H1 (cell line): ENCODE results near the gene RAD9B. TPM values are rescaled to one million over a fixed set of nuclear protein-coding genes. Genes with fewer than 3 reads are reported as not detected.

Experiments
- CTCF ChIA-PET: fragments of 300-600 bp; sonication (Branson Sonifier 250); formaldehyde crosslinking; loops from one replicate; lab custom pipeline; 2021; ENCODE audit not compliant: partially characterized antibody; lab: Charles Lee
- POLR2A ChIA-PET: fragments of 300-600 bp; sonication (Branson Sonifier 250); formaldehyde crosslinking; loops from one replicate; lab custom pipeline; 2021; ENCODE audit warnings: inconsistent platforms; ENCODE audit not compliant: partially characterized antibody; lab: Charles Lee
- DNase-seq, 2 experiments: peaks; one replicate each; pipeline versions ENCODE4 v3.0.0 to v3.0.0-alpha.2; 2010 to 2022; ENCODE audit warnings: low spot score in 2 of 2, low read depth in 1 of 2, mixed read lengths in 1 of 2
- FAIRE-seq: peaks from 2 replicates; lab custom pipeline; 2011; peaks lifted over from hg19 to GRCh38; lab: Jason Lieb, UNC
- H2AFZ ChIP-seq: 2 replicates; pipeline ENCODE4 v1.8.1; 2012; ENCODE audit warnings: low read length, inconsistent platforms
- H2AK5ac ChIP-seq: 2 replicates; pipeline ENCODE4 v1.6.1; 2013; ENCODE audit warnings: low read depth, low read length
- H2BK120ac ChIP-seq: replicated peaks from 2 replicates; pipeline ENCODE3; 2013; ENCODE audit warnings: low read depth, low read length, inconsistent platforms
- H2BK12ac ChIP-seq: 2 replicates; pipeline ENCODE4 v1.6.1; 2013; ENCODE audit warnings: low read depth, low read length
- H2BK15ac ChIP-seq: 2 replicates; pipeline ENCODE4 v1.6.1; 2013; ENCODE audit warnings: low read length
- H2BK20ac ChIP-seq: 2 replicates; pipeline ENCODE4 v1.6.1; 2013; ENCODE audit warnings: low read length
- H2BK5ac ChIP-seq: 2 replicates; pipeline ENCODE4 v1.6.1; 2013; ENCODE audit warnings: low read depth, low read length
- H3K14ac ChIP-seq: 2 replicates; pipeline ENCODE4 v1.6.1; 2013; ENCODE audit warnings: inconsistent platforms; ENCODE audit not compliant: insufficient read length
- H3K18ac ChIP-seq: 2 replicates; pipeline ENCODE4 v1.6.1; 2013; ENCODE audit warnings: low read length; ENCODE audit errors: extremely low read depth
- H3K23ac ChIP-seq: 2 replicates; pipeline ENCODE4 v1.6.1; 2013; ENCODE audit warnings: inconsistent platforms; ENCODE audit not compliant: insufficient read length
- H3K23me2 ChIP-seq: 2 replicates; pipeline ENCODE4 v1.6.1; 2013; ENCODE audit warnings: low read depth, low read length
- H3K27ac ChIP-seq: 2 replicates; pipeline ENCODE4 v1.6.1; 2011; ENCODE audit warnings: low read depth, low read length, inconsistent platforms
- H3K27me3 ChIP-seq, 4 experiments: replicated peaks in 1 of 4; 1 replicate in 1 of 4; 2 replicates in 3 of 4; pipeline versions ENCODE4 v1.6.1 to v1.8.1; 2011 to 2013; ENCODE audit warnings: low read length in 3 of 4, mild to moderate bottlenecking in 3 of 4, inconsistent platforms in 2 of 4, mixed read lengths in 2 of 4, moderate library complexity in 1 of 4; ENCODE audit not compliant: control insufficient read depth in 3 of 4, insufficient read depth in 3 of 4; ENCODE audit errors: extremely low read depth in 1 of 4
- H3K36me3 ChIP-seq, 4 experiments: 2 replicates each; pipeline versions ENCODE4 v1.6.1 to v1.8.1; 2011 to 2013; ENCODE audit warnings: mild to moderate bottlenecking in 4 of 4, low read length in 3 of 4, moderate library complexity in 2 of 4, control low read depth in 1 of 4, inconsistent platforms in 1 of 4; ENCODE audit not compliant: insufficient read depth in 4 of 4, control insufficient read depth in 2 of 4
- H3K4ac ChIP-seq: replicated peaks from 2 replicates; pipeline ENCODE3; 2013; ENCODE audit warnings: low read length, low read depth, mixed read lengths, inconsistent platforms; ENCODE audit not compliant: insufficient read length
- H3K4me1 ChIP-seq, 4 experiments: replicated peaks in 1 of 4; 1 replicate in 1 of 4; 2 replicates in 3 of 4; pipeline versions ENCODE4 v1.6.1 to v1.8.1; 2011 to 2013; ENCODE audit warnings: low read length in 3 of 4, inconsistent platforms in 2 of 4, mixed read lengths in 1 of 4; ENCODE audit not compliant: insufficient read depth in 4 of 4, control insufficient read depth in 3 of 4
- H3K4me2 ChIP-seq, 2 experiments: 2 replicates each; pipeline versions ENCODE4 v1.6.1 to v1.8.1; 2011 to 2013; ENCODE audit warnings: low read depth in 2 of 2, low read length in 2 of 2, control low read depth in 1 of 2, inconsistent platforms in 1 of 2, mild to moderate bottlenecking in 1 of 2; ENCODE audit not compliant: insufficient read depth in 1 of 2
- H3K4me3 ChIP-seq, 4 experiments: fragments of 200-600, 300-600 bp in 1 of 4; sonication (generic), shearing (Covaris generic), sonication (Bioruptor Twin) in 1 of 4; 2 replicates each; pipeline versions ENCODE4 v1.5.1 to v1.8.1; 2011 to 2016; ENCODE audit warnings: low read length in 4 of 4, low read depth in 3 of 4, control low read depth in 2 of 4, inconsistent platforms in 2 of 4, mild to moderate bottlenecking in 2 of 4, mixed read lengths in 1 of 4, moderate library complexity in 1 of 4; ENCODE audit not compliant: insufficient read depth in 2 of 4; ENCODE audit errors: extremely low read depth in 1 of 4
- H3K56ac ChIP-seq: replicated peaks from 2 replicates; pipeline ENCODE3; 2013; ENCODE audit warnings: low read depth, mild to moderate bottlenecking, mixed read lengths, low read length, inconsistent platforms; ENCODE audit not compliant: insufficient read length
- H3K79me1 ChIP-seq: 2 replicates; pipeline ENCODE4 v1.6.1; 2013; ENCODE audit warnings: low read depth, low read length, control low read depth
- H3K79me2 ChIP-seq, 2 experiments: 2 replicates each; pipeline versions ENCODE4 v1.6.1 to v1.8.1; 2012 to 2013; ENCODE audit warnings: low read length in 2 of 2, mild to moderate bottlenecking in 2 of 2, inconsistent platforms in 1 of 2; ENCODE audit not compliant: insufficient read depth in 2 of 2, control insufficient read depth in 1 of 2
- H3K9ac ChIP-seq, 4 experiments: replicated peaks in 1 of 4; 1 replicate in 1 of 4; 2 replicates in 3 of 4; pipeline versions ENCODE4 v1.6.1 to v1.8.1; 2011 to 2013; ENCODE audit warnings: low read depth in 3 of 4, low read length in 3 of 4, control low read depth in 2 of 4, mild to moderate bottlenecking in 2 of 4, moderate library complexity in 2 of 4, inconsistent platforms in 1 of 4; ENCODE audit errors: extremely low read depth in 1 of 4
- H3K9me3 ChIP-seq, 2 experiments: 2 replicates each; pipeline versions ENCODE4 v1.6.1 to v1.8.1; 2012 to 2013; ENCODE audit warnings: mild to moderate bottlenecking in 2 of 2, moderate library complexity in 2 of 2, control low read depth in 1 of 2, inconsistent platforms in 1 of 2, low read depth in 1 of 2, low read length in 1 of 2, mixed read lengths in 1 of 2; ENCODE audit not compliant: insufficient read depth in 2 of 2
- H4K20me1 ChIP-seq, 2 experiments: replicated peaks in 1 of 2; 2 replicates each; pipeline versions ENCODE3 to v1.8.1; 2011 to 2013; ENCODE audit warnings: inconsistent platforms in 2 of 2, low read length in 2 of 2, mild to moderate bottlenecking in 1 of 2; ENCODE audit not compliant: insufficient read depth in 2 of 2, control insufficient read depth in 1 of 2
- H4K5ac ChIP-seq: 2 replicates; pipeline ENCODE4 v1.6.1; 2013; ENCODE audit warnings: low read length, low read depth, mixed read lengths, inconsistent platforms; ENCODE audit not compliant: insufficient read length
- H4K8ac ChIP-seq: 2 replicates; pipeline ENCODE4 v1.8.0; 2013; ENCODE audit warnings: mild to moderate bottlenecking, moderate library complexity, low read length, inconsistent platforms; ENCODE audit not compliant: insufficient read depth; ENCODE audit errors: extremely low read depth
- H4K91ac ChIP-seq: replicated peaks from 2 replicates; pipeline ENCODE3; 2013; ENCODE audit warnings: low read length, mixed read lengths, inconsistent platforms; ENCODE audit not compliant: insufficient read length
- BACH1 ChIP-seq: IDR thresholded peaks from 2 replicates; pipeline ENCODE4 v1.6.1; 2012; ENCODE audit warnings: low read length, improper control_type of control experiment
- FOSL1 ChIP-seq: IDR thresholded peaks from 2 replicates; pipeline ENCODE4 v1.6.1; 2011; ENCODE audit warnings: mild to moderate bottlenecking, low read depth, low read length, moderate library complexity; ENCODE audit not compliant: insufficient read depth
- KDM5A ChIP-seq: fragments of 200-600 bp; IDR thresholded peaks from 2 replicates; pipeline ENCODE4 v1.7.1; 2012; ENCODE audit warnings: mild to moderate bottlenecking, low read length, inconsistent platforms, mixed read lengths
- MAFK ChIP-seq: IDR thresholded peaks from 2 replicates; pipeline ENCODE4 v1.6.1; 2012; ENCODE audit warnings: low read depth, mild to moderate bottlenecking, improper control_type of control experiment, low read length
- POLR2A ChIP-seq, 2 experiments: IDR thresholded peaks; 1 replicate in 1 of 2; 2 replicates in 1 of 2; pipeline ENCODE4 v1.6.1; 2011; ENCODE audit warnings: low read depth in 2 of 2, low read length in 2 of 2, mild to moderate bottlenecking in 2 of 2; ENCODE audit errors: control extremely low read depth in 1 of 2
- POLR2AphosphoS5 ChIP-seq: IDR thresholded peaks from 2 replicates; pipeline ENCODE4 v1.6.1; 2011; ENCODE audit warnings: low read depth, low read length
- RXRA ChIP-seq: IDR thresholded peaks from 2 replicates; pipeline ENCODE4 v1.6.1; 2011; ENCODE audit warnings: low read depth, mild to moderate bottlenecking, low read length, moderate library complexity; ENCODE audit not compliant: insufficient read depth
- SIRT6 ChIP-seq: IDR thresholded peaks from one replicate; pipeline ENCODE4 v1.7.1; 2012; ENCODE audit warnings: low read length, inconsistent platforms
- SP1 ChIP-seq: IDR thresholded peaks from 2 replicates; pipeline ENCODE4 v1.6.1; 2011; ENCODE audit warnings: low read depth, low read length
- SP2 ChIP-seq: IDR thresholded peaks from 2 replicates; pipeline ENCODE4 v1.6.1; 2012; ENCODE audit warnings: mild to moderate bottlenecking, low read length, inconsistent platforms
- TBP ChIP-seq: IDR thresholded peaks from 2 replicates; pipeline ENCODE4 v1.6.1; 2011; ENCODE audit warnings: low read depth, low read length, improper control_type of control experiment
- YY1 ChIP-seq: IDR thresholded peaks from 2 replicates; pipeline ENCODE4 v1.6.1; 2011; ENCODE audit warnings: low read depth, mild to moderate bottlenecking, low read length
- WGBS, 2 experiments: shearing (Covaris generic) in 1 of 2; methylation state at CpG; one replicate each; pipeline versions ENCODE4 v1.1.6 to v1.1.7; 2013 to 2015; ENCODE audit warnings: low lambda C conversion rate in 2 of 2, mixed read lengths in 2 of 2, inconsistent platforms in 1 of 2, low coverage in 1 of 2, missing lambda C conversion rate in 1 of 2; ENCODE audit not compliant: insufficient replicate concordance in 2 of 2, insufficient coverage in 1 of 2, insufficient read length in 1 of 2; ENCODE audit errors: extremely low coverage in 1 of 2, missing lambda C conversion rate in 1 of 2; 5-methylcytosine and 5-hydroxymethylcytosine counted together
- polyA plus RNA-seq, 7 experiments: library from polyadenylated mRNA; depleted of rRNA in 3 of 7; stranded (reverse) in 5 of 7; unstranded in 2 of 7; fragments of >200 nt in 5 of 7; fragments of 200-250 nt in 2 of 7; gene quantifications; 1 replicate in 5 of 7; 2 replicates in 1 of 7; 4 replicates in 1 of 7; pipeline versions ENCODE4 v1.2.1 to v1.2.3, GENCODE V29; 2011 to 2013; ENCODE audit warnings: missing spikeins in 2 of 7, mixed read lengths in 2 of 7
- total RNA-seq: library from RNA; stranded (reverse); fragmentation: NEBNext Ultra II Directional; extraction: Animal tissue kit (Norgen Biotek cat#: 25700); gene quantifications from 2 replicates; pipeline ENCODE4 v1.2.1, GENCODE V29; 2021

RAD9B gene
- total and polyA plus RNA-seq, 2 of the 8 experiments (the other 6 are each of a cell fraction or from before 2014, with no cell fraction given), result 0.06 TPM; not detected in 1

DNA sequence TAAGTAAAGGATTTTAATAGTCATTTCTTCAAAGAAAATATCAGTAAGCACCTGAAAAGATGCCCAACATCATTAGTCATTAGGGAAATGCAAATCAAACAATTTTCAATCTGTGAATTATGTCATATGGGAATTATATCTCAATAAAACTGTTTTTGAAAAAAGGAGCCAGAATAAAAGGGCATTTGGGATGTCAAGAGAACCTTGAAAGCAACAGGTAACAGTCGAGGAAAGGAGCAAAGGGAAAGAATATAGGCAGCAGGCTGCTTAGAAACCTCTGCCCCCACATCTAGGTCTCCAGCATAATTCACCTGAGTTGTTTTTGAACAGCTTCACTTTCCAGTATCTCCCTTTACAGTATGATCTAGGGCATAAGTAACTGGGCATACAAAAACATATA is 12.2 kb downstream of the RAD9B start:
- Histone ChIP-seq H3K14ac (no peak overlapping the region), H3K4ac (no peak overlapping the region), H2BK20ac (no peak overlapping the region), H3K56ac (no peak overlapping the region), H4K91ac (no peak overlapping the region), H2BK15ac (no peak overlapping the region), H3K23ac (no peak overlapping the region), H4K5ac (no peak overlapping the region), H2BK5ac (no peak overlapping the region), H3K9ac (no peak overlapping the region), H2BK120ac (no peak overlapping the region), H3K36me3 (no peaks in the 10 kb centered on the region), H3K27me3 (no peaks in the 10 kb centered on the region), H2AFZ (no peak overlapping the region), H3K79me1 (no peaks in the 10 kb centered on the region), H3K4me3 (no peak overlapping the region), H4K8ac (no peak overlapping the region), H3K4me2 (no peak overlapping the region), H2AK5ac (no peak overlapping the region), H3K4me1 (no peaks in the 10 kb centered on the region), H3K9me3 (no peaks in the 10 kb centered on the region), H4K20me1 (no peaks in the 10 kb centered on the region), H3K18ac (no peak overlapping the region), H3K27ac (no peak overlapping the region), H3K23me2 (no peaks in the 10 kb centered on the region; the same call in 1 of the 2 replicates), H2BK12ac (no peak overlapping the region), H3K79me2 (no peaks in the 10 kb centered on the region)
- CTCF ChIA-PET, result interaction anchor here (0.7 to 9.3 kb wide), 4 partner anchors 8 to 88 kb away, joined by 3 to 117 read pairs (median 6); no protein-coding TSS in a partner anchor
- POLR2A ChIA-PET, result no interaction called here
- FAIRE-seq (no peak), DNase-seq (no peak)
- TF ChIP-seq POLR2A (IDR thresholded peaks at IDR 0.05; ENCODE audit: control extremely low read depth in 1 of 2, low read depth in 2 of 2, low read length in 2 of 2), result no peak
- no peak for TF ChIP-seq RXRA
- no peak for TF ChIP-seq BACH1
- TF ChIP-seq MAFK, result no peak
- TF ChIP-seq FOSL1, result no peak
- TF ChIP-seq SP1, result no peak
- TF ChIP-seq KDM5A, result no peak
- TF ChIP-seq TBP, result no peak
- no peak for TF ChIP-seq SIRT6
- TF ChIP-seq POLR2AphosphoS5, result no peak
- TF ChIP-seq YY1, result no peak
- no peak for TF ChIP-seq SP2
- WGBS, 2 experiments, result 75% methylated on average over 1 of the region's 1 CpG; no CpG with 5 or more reads in 1 of the 2 experiments
